Astrocyte of the spinal cord (primary cell): ENCODE data around the gene PTPRD.
"Not testable (repeated sequence)": the region's sequence is repeated elsewhere in the genome, so short reads cannot be mapped to it uniquely, and the experiment has no call there.

Experiments used
- DNase-seq: peaks from one replicate; pipeline ENCODE4 v3.0.0; 2011; ENCODE audit warnings: low read depth, low spot score
- H3K4me3 ChIP-seq: 2 replicates; pipeline ENCODE4 v1.5.1; 2011; ENCODE audit warnings: low read depth, mild to moderate bottlenecking, low read length, moderate library complexity
- in situ Hi-C: cut with HindIII; loops from 2 replicates; pipeline ENCODE4 v1.10.0; 2017; ENCODE audit warnings: low sequenced_read_pairs
- TF ChIP-seq, protein P1 (sequence below): IDR thresholded peaks from 2 replicates; pipeline ENCODE4 v1.5.1; 2012; ENCODE audit warnings: low read depth, mild to moderate bottlenecking, low read length, inconsistent platforms

Gene PTPRD

DNA sequence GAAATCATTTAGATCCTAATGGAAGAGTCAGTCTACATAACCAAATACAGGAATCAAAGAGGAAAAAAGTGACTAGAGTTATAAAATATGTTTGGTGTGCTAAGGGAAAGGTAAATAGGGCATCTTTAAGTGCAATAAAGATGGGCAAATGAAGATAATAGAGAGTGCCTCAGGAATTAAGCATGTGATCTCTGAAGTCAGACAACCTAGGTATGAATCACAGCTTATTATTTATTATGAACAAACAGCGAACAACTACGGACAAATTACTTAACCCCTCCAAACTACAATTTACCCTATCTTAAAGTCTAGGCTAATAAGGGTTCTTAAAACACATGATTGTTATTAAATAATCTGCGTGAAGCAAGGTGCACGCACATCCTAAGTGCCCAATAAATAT is 1903.1 kb downstream of the PTPRD start:
- in situ Hi-C loops, result no loop called here
- no peak overlapping the region for H3K4me3 ChIP-seq
- DNase-seq, result no peak
- TF ChIP-seq, protein P1, sequence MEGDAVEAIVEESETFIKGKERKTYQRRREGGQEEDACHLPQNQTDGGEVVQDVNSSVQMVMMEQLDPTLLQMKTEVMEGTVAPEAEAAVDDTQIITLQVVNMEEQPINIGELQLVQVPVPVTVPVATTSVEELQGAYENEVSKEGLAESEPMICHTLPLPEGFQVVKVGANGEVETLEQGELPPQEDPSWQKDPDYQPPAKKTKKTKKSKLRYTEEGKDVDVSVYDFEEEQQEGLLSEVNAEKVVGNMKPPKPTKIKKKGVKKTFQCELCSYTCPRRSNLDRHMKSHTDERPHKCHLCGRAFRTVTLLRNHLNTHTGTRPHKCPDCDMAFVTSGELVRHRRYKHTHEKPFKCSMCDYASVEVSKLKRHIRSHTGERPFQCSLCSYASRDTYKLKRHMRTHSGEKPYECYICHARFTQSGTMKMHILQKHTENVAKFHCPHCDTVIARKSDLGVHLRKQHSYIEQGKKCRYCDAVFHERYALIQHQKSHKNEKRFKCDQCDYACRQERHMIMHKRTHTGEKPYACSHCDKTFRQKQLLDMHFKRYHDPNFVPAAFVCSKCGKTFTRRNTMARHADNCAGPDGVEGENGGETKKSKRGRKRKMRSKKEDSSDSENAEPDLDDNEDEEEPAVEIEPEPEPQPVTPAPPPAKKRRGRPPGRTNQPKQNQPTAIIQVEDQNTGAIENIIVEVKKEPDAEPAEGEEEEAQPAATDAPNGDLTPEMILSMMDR, result no peak

DNA sequence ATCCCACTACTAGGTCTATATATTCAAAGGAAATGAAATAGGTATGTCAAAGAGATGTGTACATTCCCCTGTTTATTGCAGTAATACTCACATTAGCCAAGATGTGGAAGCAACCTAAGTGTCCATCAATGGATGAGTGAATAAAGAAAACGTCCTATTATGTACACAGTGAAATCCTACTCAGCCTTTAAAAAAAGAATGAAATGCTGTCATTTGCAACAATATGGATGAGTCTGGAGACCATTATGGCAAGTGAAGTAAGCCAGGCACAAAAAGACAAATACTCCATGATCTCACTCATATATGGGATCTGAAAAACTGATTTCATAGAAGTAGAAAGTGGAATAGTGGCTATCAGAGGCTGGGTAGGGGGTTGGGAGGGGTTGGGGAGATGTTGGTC is 1904.1 kb downstream of the PTPRD start:
- no peak for DNase-seq
- no peak overlapping the region for H3K4me3 ChIP-seq
- TF ChIP-seq, protein P1, result no peak
- in situ Hi-C loops, result no loop called here

DNA sequence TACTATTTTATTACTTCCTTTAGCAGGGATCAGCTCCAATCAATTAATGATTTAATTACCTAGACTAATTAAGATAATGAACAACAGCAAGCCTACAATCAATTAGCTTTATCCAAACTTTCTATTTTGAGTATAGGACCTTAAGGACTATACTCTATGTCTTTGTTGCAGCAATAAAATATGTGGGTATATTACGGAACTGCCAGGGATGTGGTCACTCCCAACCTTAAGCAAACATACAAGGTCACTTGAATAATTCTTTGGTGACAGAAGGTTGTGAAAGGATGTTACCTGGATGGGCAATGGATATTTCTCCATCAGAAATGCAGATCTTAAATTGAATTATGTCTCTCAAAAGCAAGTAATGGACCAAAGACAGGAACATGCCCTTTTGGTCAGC is 1905.8 kb downstream of the PTPRD start:
- TF ChIP-seq, protein P1, result no peak
- in situ Hi-C loops, result no loop called here
- DNase-seq, result no peak
- no peak overlapping the region for H3K4me3 ChIP-seq

DNA sequence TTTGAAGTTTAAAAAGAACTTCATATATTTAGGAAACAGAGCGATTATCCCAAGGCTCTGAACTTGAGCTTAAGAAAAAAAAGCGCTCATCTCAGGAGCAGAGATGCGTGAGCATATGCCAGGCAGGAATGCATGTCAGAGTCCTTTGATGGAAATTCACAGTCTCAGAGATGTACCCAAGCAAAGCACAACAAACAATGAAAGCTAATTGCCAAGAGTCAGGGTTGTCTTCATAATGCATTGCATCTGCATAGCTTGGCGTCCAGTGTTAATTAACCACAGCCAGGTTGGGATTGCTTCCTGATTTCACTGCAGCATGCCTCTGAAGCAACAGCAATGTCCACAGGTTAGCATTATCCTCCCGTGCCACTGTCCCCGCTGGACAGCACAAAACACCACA is 1906.3 kb downstream of the PTPRD start:
- DNase-seq, result no peak
- H3K4me3 ChIP-seq, result no peak overlapping the region
- in situ Hi-C loops, result no loop called here
- TF ChIP-seq, protein P1, result no peak

DNA sequence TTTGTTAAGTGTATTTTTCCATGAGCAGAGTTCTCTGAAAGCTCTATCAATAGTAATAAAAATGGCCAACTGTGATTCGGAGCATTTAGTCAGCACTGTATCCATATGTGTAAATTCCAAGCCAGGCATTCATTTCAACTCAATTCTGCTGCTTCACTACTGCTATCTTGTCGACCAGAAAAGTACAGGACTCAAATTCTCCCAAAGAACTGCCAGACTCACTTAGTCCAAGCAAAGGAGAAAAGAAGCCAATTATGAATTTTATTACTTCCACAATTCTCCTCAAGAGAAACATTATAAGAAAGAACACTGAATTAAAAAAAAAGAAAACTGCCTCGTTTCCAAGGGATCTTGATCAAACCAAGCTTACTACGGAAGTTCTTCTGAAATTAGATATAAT is 1906.9 kb downstream of the PTPRD start:
- TF ChIP-seq, protein P1, result no peak
- DNase-seq, result no peak
- no peak overlapping the region for H3K4me3 ChIP-seq
- in situ Hi-C loops, result no loop called here

DNA sequence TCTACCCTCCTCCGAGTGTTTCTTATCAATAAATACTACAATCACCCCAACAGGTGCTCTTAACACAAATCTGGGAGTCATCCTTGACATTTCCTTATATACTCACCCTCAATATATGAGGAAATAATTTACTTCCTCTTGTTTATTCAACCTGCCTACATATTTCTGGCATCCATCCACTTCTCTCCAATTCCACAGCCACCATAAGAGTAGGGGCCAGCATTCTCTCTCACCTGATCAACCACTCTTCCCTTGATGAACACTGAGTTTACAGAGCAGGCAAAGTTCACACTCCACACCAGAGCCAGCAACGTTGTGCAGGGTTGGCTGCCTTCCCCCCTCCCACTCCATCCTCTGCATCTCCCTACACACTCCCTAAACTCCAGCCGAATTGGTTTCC is 1908.9 kb downstream of the PTPRD start:
- TF ChIP-seq, protein P1, result no peak
- in situ Hi-C loops, result no loop called here
- DNase-seq, result no peak
- no peak overlapping the region for H3K4me3 ChIP-seq

DNA sequence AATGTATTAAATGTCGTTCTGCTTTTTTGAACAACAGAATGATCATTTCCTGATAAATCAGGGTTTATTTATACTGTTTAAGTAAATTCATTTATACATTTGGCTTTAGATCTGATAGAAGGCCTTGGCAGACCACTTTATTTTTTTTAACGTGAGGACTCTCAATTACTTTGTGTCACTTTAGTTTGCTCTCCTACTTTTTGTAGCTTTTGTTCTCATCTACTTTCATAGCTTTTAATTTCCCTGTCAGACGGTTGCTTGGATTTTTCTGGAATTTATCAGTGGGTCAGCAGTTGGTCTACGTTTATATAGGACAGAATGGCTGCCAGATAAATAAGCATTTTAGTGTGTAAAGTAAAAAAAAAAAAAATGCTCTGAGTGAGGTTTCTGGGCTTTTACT is 1910.9 kb downstream of the PTPRD start:
- no peak for DNase-seq
- in situ Hi-C loops, result no loop called here
- H3K4me3 ChIP-seq, result no peak overlapping the region
- TF ChIP-seq, protein P1, result no peak

DNA sequence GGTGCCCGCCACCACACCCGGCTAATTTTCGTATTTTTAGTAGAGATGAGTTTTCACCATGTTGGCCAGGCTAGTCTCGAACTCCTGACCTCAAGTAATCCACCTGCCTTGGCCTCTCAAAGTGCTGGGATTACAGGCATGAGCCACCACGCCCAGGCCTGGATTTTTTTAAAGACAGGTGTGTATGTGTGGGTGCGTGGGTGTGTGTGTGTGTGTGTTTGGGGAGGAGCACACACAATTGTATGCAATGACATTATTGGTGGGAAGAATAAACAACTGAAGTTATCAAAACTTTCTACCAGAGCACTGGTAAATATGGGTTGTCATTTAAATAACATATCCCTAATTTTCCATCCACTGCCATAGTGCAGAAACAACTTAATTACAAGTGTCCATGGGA is 1915.2 kb downstream of the PTPRD start:
- in situ Hi-C loops, H3K4me3 ChIP-seq, DNase-seq: not testable (repeated sequence)
